Measurements from ENCODE around the gene IL18BP. TPM values are rescaled to one million over a fixed set of nuclear protein-coding genes. Genes with fewer than 3 reads are reported as not detected.

Gene IL18BP
- total and polyA plus RNA-seq, 2 donors (not counting 1 experiment from before 2014, with no cell fraction given), result 25.9 to 37.3 TPM

DNA sequence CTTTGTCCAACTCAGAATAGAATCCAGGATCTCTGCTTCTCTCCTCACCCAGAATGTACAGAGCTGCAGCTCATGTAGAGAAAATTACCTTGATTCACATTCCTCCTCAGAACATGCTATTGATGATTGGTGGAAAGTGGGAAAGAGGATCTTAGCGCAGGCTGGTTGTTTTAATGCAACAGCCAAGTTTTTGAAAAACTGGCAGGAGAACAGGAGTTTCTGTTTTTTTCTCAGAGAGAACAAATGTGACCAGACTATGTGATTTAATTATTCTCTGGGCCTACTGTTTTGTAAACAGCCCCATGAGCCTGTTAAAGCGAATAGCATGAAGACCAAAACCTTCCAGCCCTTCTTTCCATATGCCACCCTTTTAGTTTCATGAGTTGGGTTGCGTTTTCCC lies 19.1 kb upstream of the IL18BP start:
- WGBS (ENCODE audit: insufficient coverage), result no CpG with 5 or more reads among the region's 3 CpGs
- H3K4me3 Mint-ChIP-seq, result no peak overlapping the region
- intact Hi-C loops (cut with micrococcal nuclease), result loop anchor here (5.0 kb wide), 1 partner anchor 52 kb away; the partner anchor contains the start of genes RNF121 and XNDC1N
- H3K4me1 Mint-ChIP-seq, result peaks cover 25% of the 10 kb centered on the region
- CTCF ChIA-PET, result interaction anchor here (1.2 to 5.4 kb wide), 7 partner anchors 11 to 165 kb away, joined by 5 to 77 read pairs (median 37); no protein-coding TSS in a partner anchor
- ATAC-seq (ENCODE audit: low read depth), result no peak
- POLR2A ChIA-PET, result no interaction called here
- Histone ChIP-seq H3K27ac (ENCODE audit: low read length in 2 of 2) (peak overlapping the region in 1 of 2 donors; percentile 64), H3K27me3 (replicated peaks in 1 of 4; ENCODE audit: control extremely low read depth in 1 of 4, control insufficient read depth in 3 of 4, insufficient read depth in 4 of 4, low read length in 3 of 4) (no peaks in the 10 kb centered on the region), H3K4me1 (ENCODE audit: control insufficient read depth in 2 of 2, insufficient read depth in 2 of 2, low read length in 2 of 2) (peaks cover 17 to 26% of the 10 kb centered on the region in 2 donors), H3K9me3 (ENCODE audit: control extremely low read depth in 1 of 3, control insufficient read depth in 2 of 3, insufficient read depth in 1 of 3, low read length in 2 of 3) (no peaks in the 10 kb centered on the region), H4K20me1 (ENCODE audit: control insufficient read depth, insufficient read depth, low read length, poor library complexity, severe bottlenecking) (no peaks in the 10 kb centered on the region), H3K9ac (ENCODE audit: low read length) (no peak overlapping the region), H3K4me2 (replicated peaks; ENCODE audit: low read depth, low read length, poor library complexity, severe bottlenecking) (no peak overlapping the region), H3K79me2 (ENCODE audit: control insufficient read depth, insufficient read depth, low read length) (peaks cover 27% of the 10 kb centered on the region), H3K36me3 (replicated peaks in 1 of 2; ENCODE audit: control extremely low read depth in 1 of 2, control insufficient read depth in 1 of 2, extremely low read depth in 1 of 2, insufficient read depth in 2 of 2, low read length in 1 of 2) (peaks cover 0 to 27% of the 10 kb centered on the region in 2 experiments), H2AFZ (ENCODE audit: insufficient read depth, low read depth, low read length, poor library complexity, severe bottlenecking) (no peak overlapping the region), H3K4me3 (ENCODE audit: control extremely low read depth in 1 of 5, extremely low read depth in 1 of 5, insufficient read depth in 1 of 5, low read depth in 2 of 5, low read length in 4 of 5) (no peak overlapping the region)
- TF ChIP-seq CTCF (IDR thresholded peaks at IDR 0.05) (no peak), EZH2 (IDR thresholded peaks at IDR 0.05; ENCODE audit: borderline replicate concordance, insufficient read depth, low read depth, low read length, poor library complexity, severe bottlenecking) (no peak)
- no peak for DNase-seq
- peak overlapping the region; percentile 37 for H3K27ac Mint-ChIP-seq
- no peaks in the 10 kb centered on the region for H3K27me3 Mint-ChIP-seq
- H3K9me3 Mint-ChIP-seq (ENCODE audit: insufficient read depth), result no peaks in the 10 kb centered on the region

- Mint-ChIP-seq H3K27me3 (no peaks in the 10 kb centered on the region), H3K4me3 (peak overlapping the region; percentile 54), H3K9me3 (ENCODE audit: insufficient read depth) (no peaks in the 10 kb centered on the region), H3K4me1 (peaks cover 24% of the 10 kb centered on the region), H3K27ac (peak overlapping the region; percentile 66)
- H3K27ac ChIP-seq (ENCODE audit: low read length in 2 of 2), result peak overlapping the region; percentile 8 to 61
- H3K79me2 ChIP-seq (ENCODE audit: control insufficient read depth, insufficient read depth, low read length), result peaks cover 36% of the 10 kb centered on the region
- H3K9me3 ChIP-seq (ENCODE audit: control extremely low read depth in 1 of 3, control insufficient read depth in 2 of 3, insufficient read depth in 1 of 3, low read length in 2 of 3), result no peaks in the 10 kb centered on the region
- POLR2A ChIA-PET, result interaction anchor here (0.6 to 0.7 kb wide), 2 partner anchors 425 to 731 kb away, joined by 3 to 5 read pairs; no protein-coding TSS in a partner anchor
- H3K4me2 ChIP-seq (replicated peaks; ENCODE audit: low read depth, low read length, poor library complexity, severe bottlenecking), result peak overlapping the region; percentile 62
- TF ChIP-seq CTCF (IDR thresholded peaks at IDR 0.05), result no peak
- TF ChIP-seq EZH2 (IDR thresholded peaks at IDR 0.05; ENCODE audit: borderline replicate concordance, insufficient read depth, low read depth, low read length, poor library complexity, severe bottlenecking), result no peak
- peak overlapping the region; percentile 43 for H2AFZ ChIP-seq (ENCODE audit: insufficient read depth, low read depth, low read length, poor library complexity, severe bottlenecking)
- DNase-seq (peak; percentile 49), ATAC-seq (ENCODE audit: low read depth) (peak; percentile 68)
- no peaks in the 10 kb centered on the region for H3K27me3 ChIP-seq (replicated peaks in 1 of 4; ENCODE audit: control extremely low read depth in 1 of 4, control insufficient read depth in 3 of 4, insufficient read depth in 4 of 4, low read length in 3 of 4)
- no peak overlapping the region for H3K9ac ChIP-seq (ENCODE audit: low read length)
- intact Hi-C loops (cut with micrococcal nuclease), result no loop called here
- peaks cover 23 to 34% of the 10 kb centered on the region in 2 donors for H3K4me1 ChIP-seq (ENCODE audit: control insufficient read depth in 2 of 2, insufficient read depth in 2 of 2, low read length in 2 of 2)
- H3K4me3 ChIP-seq (ENCODE audit: control extremely low read depth in 1 of 5, extremely low read depth in 1 of 5, insufficient read depth in 1 of 5, low read depth in 2 of 5, low read length in 4 of 5), result no peak overlapping the region
- CTCF ChIA-PET, result interaction anchor here (1.1 to 2.7 kb wide), 4 partner anchors 8 to 45 kb away, joined by 3 to 7 read pairs (median 5); no protein-coding TSS in a partner anchor
- WGBS (ENCODE audit: insufficient coverage), result 25% methylated on average over 1 of the region's 2 CpGs
- H3K36me3 ChIP-seq (replicated peaks in 1 of 2; ENCODE audit: control extremely low read depth in 1 of 2, control insufficient read depth in 1 of 2, extremely low read depth in 1 of 2, insufficient read depth in 2 of 2, low read length in 1 of 2), result peaks cover 3 to 13% of the 10 kb centered on the region in 2 experiments
- no peaks in the 10 kb centered on the region for H4K20me1 ChIP-seq (ENCODE audit: control insufficient read depth, insufficient read depth, low read length, poor library complexity, severe bottlenecking)
Observed at GRCh38 chr11:71986131-71986530, 12.6 kb upstream of the IL18BP start.

Measured in B cell (primary cell).